HUES48 (cell line): Measurements from ENCODE around the gene KLK12.

ENCODE experiments used
- H3K27ac ChIP-seq: one replicate; pipeline ENCODE4 v1.7.0; 2013; ENCODE audit warnings: low read depth, low read length, inconsistent platforms
- H3K27me3 ChIP-seq: 2 replicates; pipeline ENCODE4 v1.6.1; 2013; ENCODE audit warnings: mild to moderate bottlenecking, low read length; ENCODE audit not compliant: control insufficient read depth, insufficient read depth
- H3K36me3 ChIP-seq: 2 replicates; pipeline ENCODE4 v1.6.1; 2013; ENCODE audit warnings: low read length; ENCODE audit not compliant: control insufficient read depth, insufficient read depth
- H3K4me1 ChIP-seq: 2 replicates; pipeline ENCODE4 v1.6.1; 2013; ENCODE audit warnings: mild to moderate bottlenecking, low read length; ENCODE audit not compliant: control insufficient read depth, insufficient read depth
- H3K4me3 ChIP-seq: 2 replicates; pipeline ENCODE4 v1.5.1; 2013; ENCODE audit warnings: mild to moderate bottlenecking, low read depth, low read length
- H3K9ac ChIP-seq: 2 replicates; pipeline ENCODE4 v1.6.1; 2013; ENCODE audit warnings: mild to moderate bottlenecking, low read depth, low read length, moderate library complexity
- H3K9me3 ChIP-seq: 2 replicates; pipeline ENCODE4 v1.6.1; 2013; ENCODE audit warnings: low read length; ENCODE audit not compliant: control insufficient read depth, insufficient read depth

Gene KLK12

DNA sequence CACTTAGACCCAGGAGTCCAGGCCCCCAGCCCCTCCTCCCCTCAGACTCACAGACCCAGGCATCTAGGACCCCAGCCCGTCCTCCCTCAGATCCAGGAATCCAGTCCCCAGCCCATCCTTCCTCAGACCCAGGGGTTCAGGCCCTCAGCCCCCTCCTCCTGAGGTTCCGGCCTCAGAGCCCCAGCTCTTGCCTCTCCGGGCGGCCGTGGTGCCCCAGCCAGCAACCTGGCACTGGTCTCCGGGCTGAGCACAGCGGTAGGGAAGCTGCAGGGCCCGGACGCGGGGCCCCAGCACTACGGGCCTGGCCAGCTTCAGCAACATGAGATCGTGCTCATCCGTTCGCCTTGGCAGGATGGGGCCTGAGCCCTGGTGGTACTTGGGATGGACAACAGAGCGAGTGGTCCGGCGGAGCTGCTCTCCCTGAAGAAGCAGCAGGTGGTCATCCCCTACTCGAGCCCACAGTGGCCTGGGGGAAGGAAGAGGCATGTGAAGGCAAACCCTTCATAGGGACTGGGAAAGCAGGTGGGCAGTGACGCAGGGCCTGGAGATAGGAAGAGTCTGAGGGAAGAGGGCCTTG, 19.0 kb downstream of the KLK12 start:
- Histone ChIP-seq H3K4me1 (no peaks in the 10 kb centered on the region), H3K9me3 (no peaks in the 10 kb centered on the region), H3K36me3 (no peaks in the 10 kb centered on the region), H3K27me3 (peaks cover 35% of the 10 kb centered on the region), H3K9ac (no peak overlapping the region), H3K27ac (no peak overlapping the region), H3K4me3 (no peak overlapping the region)

DNA sequence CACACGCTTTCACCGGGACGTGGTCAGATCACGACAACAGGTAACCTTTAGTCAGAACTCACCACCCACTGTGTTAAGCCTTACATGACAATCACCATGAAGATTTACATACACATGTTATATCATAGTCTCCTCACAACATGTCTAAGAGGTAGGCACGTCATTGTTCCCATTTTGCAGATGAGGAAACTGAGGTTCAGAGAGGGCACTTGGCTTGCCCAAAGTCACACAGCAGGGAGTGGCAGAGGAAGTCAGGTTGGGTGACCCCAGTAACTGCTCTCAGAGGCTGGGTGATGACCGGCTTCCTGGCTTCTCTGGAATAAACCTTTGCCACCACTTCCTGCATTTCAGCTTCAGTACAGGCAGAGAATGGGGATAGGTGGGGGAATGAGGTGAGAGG, 20.6 kb downstream of the KLK12 start:
- Histone ChIP-seq H3K4me1 (no peaks in the 10 kb centered on the region), H3K27ac (no peak overlapping the region), H3K27me3 (peaks cover 24% of the 10 kb centered on the region), H3K4me3 (no peak overlapping the region), H3K9me3 (no peaks in the 10 kb centered on the region), H3K36me3 (no peaks in the 10 kb centered on the region), H3K9ac (no peak overlapping the region)

DNA sequence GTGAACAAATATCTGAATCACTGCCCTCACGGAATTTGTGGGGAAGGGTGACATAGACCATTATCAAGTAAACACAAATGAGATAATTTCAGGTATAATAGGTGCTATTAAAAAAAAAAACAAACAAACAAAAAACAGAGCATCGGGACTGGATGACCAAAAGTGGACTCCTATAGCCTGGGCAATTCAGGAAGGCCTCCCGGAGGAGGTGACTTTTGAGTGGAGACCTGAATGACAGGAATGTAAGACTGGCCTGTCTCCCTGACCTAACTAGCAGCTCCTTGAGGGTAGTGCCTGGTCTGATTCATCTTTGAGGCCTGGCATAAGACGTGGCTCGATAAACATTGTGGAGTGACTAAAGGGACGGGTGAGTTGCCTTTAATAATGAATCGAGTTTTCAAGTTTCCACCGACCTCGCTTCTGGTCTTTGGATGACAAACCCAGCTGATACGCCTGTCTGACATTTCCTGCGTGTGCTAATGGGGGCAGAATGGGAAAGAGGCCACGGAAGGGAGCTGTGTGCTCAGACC, 22.1 kb downstream of the KLK12 start:
- Histone ChIP-seq H3K27me3 (peaks cover 9% of the 10 kb centered on the region), H3K36me3 (no peaks in the 10 kb centered on the region), H3K27ac (no peak overlapping the region), H3K4me1 (no peaks in the 10 kb centered on the region), H3K4me3 (no peak overlapping the region), H3K9ac (no peak overlapping the region), H3K9me3 (no peaks in the 10 kb centered on the region)

DNA sequence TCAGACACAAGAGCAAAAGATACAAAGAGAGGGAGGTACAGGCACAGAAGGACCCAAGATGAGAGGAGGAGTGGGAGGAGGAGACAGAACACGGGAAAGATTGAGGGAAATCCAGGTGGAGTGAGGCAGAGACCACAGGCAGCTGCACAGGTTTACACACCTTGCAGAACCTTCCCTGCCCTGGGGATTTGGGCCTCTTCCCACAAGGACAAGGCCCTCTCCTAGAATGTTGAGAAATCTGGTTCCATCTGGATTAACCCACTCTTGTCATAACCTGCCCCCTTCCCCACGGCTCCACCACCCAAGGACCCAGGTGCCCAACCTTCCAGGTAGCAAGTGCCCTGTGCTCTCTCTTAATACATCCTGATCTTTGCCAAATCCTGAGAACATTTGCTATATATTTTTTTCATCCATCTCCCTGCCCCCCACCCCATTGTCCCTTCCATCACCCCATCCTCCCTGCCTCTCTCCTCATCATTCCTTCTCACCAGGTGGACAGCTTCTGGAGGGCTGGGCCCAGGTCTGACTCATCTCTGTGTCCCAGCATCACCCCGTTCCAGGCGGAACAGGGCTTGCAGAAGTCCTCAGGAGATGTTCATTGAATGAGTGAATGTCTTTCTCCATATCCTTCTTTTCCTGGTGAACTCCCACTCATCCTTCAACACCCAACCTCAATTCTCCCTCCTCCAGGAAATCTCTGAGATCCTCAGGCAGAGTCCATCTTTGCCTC, 24.6 kb downstream of the KLK12 start:
- Histone ChIP-seq H3K27me3 (no peaks in the 10 kb centered on the region), H3K9me3 (no peaks in the 10 kb centered on the region), H3K4me1 (no peaks in the 10 kb centered on the region), H3K4me3 (no peak overlapping the region), H3K36me3 (no peaks in the 10 kb centered on the region), H3K27ac (no peak overlapping the region), H3K9ac (no peak overlapping the region)

DNA sequence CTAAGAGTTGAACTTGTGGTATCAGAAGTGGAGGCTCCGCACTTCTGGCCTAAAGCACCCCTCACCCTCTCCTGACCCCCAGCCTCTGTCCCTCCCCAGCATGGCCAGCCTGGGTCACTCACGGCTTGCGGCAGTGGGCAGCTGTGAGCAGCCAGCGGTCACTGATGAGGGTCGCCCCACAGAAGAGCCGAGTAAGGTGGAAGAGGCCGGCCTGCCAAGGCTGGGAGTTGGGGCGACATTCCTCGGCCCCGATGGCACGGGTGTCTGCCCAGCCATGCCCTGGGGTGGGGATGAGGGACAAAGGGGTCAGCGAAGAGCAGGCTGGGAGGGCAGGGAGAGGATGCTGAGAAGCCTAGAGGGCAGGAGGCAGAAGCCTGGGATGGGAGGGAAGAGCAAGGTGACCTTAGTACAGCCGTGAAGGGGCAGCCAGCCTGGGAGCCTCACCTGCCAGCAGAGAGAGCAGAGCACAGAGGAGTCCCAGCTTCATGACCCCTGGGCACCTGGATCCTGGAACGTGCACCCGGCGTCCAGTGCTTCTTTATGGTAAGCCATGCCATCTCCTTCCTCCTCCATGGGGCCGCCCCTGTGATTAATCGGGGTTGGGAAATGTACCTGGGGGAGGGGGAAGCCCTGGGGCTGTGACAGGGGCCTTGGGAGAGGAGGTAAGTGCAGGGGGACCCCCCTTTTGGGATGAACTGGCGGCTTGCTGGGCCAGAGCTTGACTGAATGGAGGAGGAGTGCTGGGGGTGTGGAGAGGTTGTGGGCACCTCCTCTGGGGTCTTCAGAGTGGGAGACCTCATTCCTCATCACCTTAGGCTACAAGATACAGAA, 25.5 kb downstream of the KLK12 start:
- Histone ChIP-seq H3K9ac (no peak overlapping the region), H3K36me3 (no peaks in the 10 kb centered on the region), H3K27me3 (no peaks in the 10 kb centered on the region), H3K9me3 (no peaks in the 10 kb centered on the region), H3K27ac (no peak overlapping the region), H3K4me3 (no peak overlapping the region), H3K4me1 (no peaks in the 10 kb centered on the region)

DNA sequence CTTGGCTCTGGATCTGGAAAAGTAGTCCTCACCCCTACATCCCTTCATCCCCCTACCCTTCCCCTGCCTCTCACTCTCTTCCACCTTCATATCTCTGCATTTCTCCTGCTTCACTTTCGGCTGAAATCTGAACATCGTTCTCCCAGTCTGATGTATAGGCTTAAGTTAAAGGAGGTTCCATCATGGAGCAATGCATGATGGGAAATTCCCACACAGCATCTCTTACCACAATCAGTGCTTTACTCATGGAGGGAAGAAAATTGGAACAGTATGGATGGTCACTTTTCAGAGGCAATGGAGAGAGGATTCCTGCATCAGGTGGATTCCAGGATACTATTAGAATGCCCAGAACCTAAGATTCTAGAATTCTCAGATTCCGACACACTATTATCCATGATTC, 27.3 kb downstream of the KLK12 start:
- Histone ChIP-seq H3K36me3 (no peaks in the 10 kb centered on the region), H3K27me3 (no peaks in the 10 kb centered on the region), H3K9me3 (no peaks in the 10 kb centered on the region), H3K4me1 (no peaks in the 10 kb centered on the region), H3K9ac (no peak overlapping the region), H3K4me3 (no peak overlapping the region), H3K27ac (no peak overlapping the region)

DNA sequence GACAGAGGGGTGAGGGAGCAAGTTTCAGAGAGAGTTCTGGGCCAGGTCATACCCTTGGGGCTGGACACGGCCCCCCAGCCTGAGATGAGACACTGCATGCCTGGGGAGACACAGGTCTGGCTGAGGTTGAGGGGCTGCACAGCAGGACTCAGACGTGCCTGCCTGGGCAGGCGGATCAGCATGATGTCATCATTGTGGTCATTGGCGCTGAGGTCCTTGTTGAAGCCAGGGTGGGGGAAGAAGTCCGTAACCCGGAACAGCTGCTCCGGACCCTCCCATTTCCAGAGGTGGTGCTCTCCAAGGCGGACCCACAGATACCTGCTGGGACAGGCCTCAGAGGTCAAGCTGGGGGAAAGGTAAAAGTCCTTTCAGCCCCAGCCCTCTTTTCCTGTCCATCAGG, 28.4 kb downstream of the KLK12 start:
- H3K27ac ChIP-seq: no peak overlapping the region
- no peak overlapping the region for H3K9ac ChIP-seq
- no peak overlapping the region for H3K4me3 ChIP-seq
- no peaks in the 10 kb centered on the region for H3K27me3 ChIP-seq
- peaks cover 5% of the 10 kb centered on the region; the same call in 1 of the 2 replicates for H3K4me1 ChIP-seq
- H3K36me3 ChIP-seq: no peaks in the 10 kb centered on the region
- no peaks in the 10 kb centered on the region for H3K9me3 ChIP-seq

DNA sequence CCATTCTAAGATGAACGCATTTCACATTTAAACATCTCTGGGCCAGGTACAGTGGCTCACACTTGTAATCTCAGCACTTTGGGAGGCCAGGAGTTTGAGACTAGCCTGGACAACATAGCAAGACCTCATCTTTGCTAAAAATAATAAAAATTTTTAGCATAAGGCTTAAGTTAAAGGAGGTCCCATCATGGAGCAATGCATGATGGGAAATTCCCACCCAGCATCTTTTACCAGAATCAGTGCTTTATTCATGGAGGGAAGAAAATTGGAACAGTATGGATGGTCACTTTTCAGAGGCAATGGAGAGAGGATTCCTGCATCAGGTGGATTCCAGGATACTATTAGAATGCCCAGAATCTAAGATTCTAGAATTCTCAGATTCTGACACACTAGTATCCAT, 29.6 kb downstream of the KLK12 start:
- no peaks in the 10 kb centered on the region for H3K27me3 ChIP-seq
- no peaks in the 10 kb centered on the region for H3K9me3 ChIP-seq
- H3K4me3 ChIP-seq: no peak overlapping the region
- H3K9ac ChIP-seq: no peak overlapping the region
- no peak overlapping the region for H3K27ac ChIP-seq
- H3K4me1 ChIP-seq: peaks cover 9% of the 10 kb centered on the region; the same call in 1 of the 2 replicates
- no peaks in the 10 kb centered on the region for H3K36me3 ChIP-seq

DNA sequence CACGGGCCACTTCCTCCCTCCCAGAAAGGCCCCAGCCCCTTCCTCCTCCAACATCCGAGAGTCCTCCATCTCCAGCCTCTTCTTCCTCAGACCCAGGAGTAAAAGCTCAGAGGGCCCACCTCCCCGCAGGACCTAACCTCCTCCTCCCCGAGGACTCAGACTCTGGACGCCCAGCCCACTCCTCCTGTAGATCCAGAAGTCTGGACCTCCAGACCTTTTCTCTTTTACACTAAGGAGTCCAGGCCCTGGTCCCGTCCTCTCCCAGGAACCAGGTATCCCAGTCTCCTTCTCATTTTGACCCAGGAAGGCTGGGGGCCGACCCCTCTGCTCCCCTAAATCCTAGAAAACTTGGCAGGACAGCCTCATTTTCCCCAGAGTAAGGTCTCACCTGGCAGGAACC, 31.5 kb downstream of the KLK12 start:
- H3K27ac ChIP-seq: no peak overlapping the region
- no peak overlapping the region for H3K4me3 ChIP-seq
- no peak overlapping the region for H3K9ac ChIP-seq
- no peaks in the 10 kb centered on the region for H3K27me3 ChIP-seq
- peaks cover 9% of the 10 kb centered on the region; the same call in 1 of the 2 replicates for H3K4me1 ChIP-seq
- no peaks in the 10 kb centered on the region for H3K36me3 ChIP-seq
- H3K9me3 ChIP-seq: no peaks in the 10 kb centered on the region

DNA sequence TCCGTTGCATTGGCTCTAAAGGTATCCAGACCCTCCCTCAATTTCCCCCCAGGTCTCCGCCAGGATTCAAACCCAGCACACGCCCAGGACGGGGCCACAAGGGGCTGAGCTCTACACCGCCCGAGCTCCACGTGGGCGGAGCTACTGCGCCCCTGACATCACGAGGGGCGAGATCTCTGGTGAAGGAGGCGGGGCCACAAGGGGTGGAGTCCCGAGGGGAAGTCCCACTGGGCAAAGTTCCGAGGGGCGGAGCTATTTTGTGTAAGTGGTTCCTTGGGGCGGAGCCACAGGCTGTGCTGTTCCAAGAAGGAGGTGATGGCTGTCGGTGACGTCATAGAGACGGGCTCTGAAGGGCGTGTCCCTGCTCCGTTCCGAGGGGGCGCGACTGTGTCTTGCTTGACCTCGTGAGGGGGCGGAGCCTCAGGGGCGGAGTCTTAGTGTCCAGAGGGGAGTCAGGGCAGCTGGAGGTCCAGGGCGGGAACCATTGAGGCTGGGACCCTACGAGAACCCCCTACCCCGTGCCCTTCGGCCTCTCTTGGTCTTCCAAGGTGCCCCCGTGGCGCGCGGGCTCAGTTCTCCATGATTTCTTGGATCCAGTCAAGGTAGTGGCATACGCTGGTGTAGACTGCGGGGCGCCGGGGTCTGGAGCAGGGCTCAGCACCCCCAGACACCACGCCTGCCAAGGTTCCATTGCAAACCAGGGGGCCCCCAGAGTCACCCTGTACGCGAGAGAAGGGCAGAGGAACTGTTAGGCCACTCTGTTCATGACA, 32.1 kb downstream of the KLK12 start:
- no peak overlapping the region for H3K27ac ChIP-seq
- no peaks in the 10 kb centered on the region for H3K36me3 ChIP-seq
- H3K9me3 ChIP-seq: no peaks in the 10 kb centered on the region
- H3K9ac ChIP-seq: no peak overlapping the region
- H3K4me3 ChIP-seq: peak overlapping the region; percentile 52; the same call in 1 of the 2 replicates
- peaks cover 9% of the 10 kb centered on the region; the same call in 1 of the 2 replicates for H3K4me1 ChIP-seq
- H3K27me3 ChIP-seq: no peaks in the 10 kb centered on the region
